Stimulated activated memory B cell treated with anti-CD40 and anti-IgM and Interleukin-4, amounts not matched to agents 10 μg/mL and 1 μg/mL and 100 μg/mL, for 72 hours (primary cell): ENCODE measurements around the gene MAP3K20.

ENCODE experiments used
- ATAC-seq: fragments of 150-1000 bp; cut with Tn5 transposase; 2 replicates; pipeline ENCODE4 v1.10.0; 2021
- H3K27ac Mint-ChIP-seq: one replicate; pipeline ENCODE4 v1.8.0; 2022; ENCODE audit warnings: mild to moderate bottlenecking, mixed read lengths
- H3K27me3 Mint-ChIP-seq: one replicate; pipeline ENCODE4 v1.8.0; 2022; ENCODE audit warnings: mixed read lengths
- H3K36me3 Mint-ChIP-seq: one replicate; pipeline ENCODE4 v1.8.0; 2022; ENCODE audit warnings: mixed read lengths
- H3K4me1 Mint-ChIP-seq: one replicate; pipeline ENCODE4 v1.8.0; 2022; ENCODE audit warnings: mixed read lengths
- H3K4me3 Mint-ChIP-seq: one replicate; pipeline ENCODE4 v1.8.0; 2022; ENCODE audit warnings: mild to moderate bottlenecking, moderate library complexity, mixed read lengths
- H3K9me3 Mint-ChIP-seq: one replicate; pipeline ENCODE4 v1.8.0; 2022; ENCODE audit warnings: mixed read lengths

MAP3K20 gene

GRCh38 chr2:173223871-173224270 lies 148.2 kb downstream of the MAP3K20 start:
- no peak for ATAC-seq
- H3K27me3 Mint-ChIP-seq = no peaks in the 10 kb centered on the region
- H3K9me3 Mint-ChIP-seq = no peaks in the 10 kb centered on the region
- H3K4me3 Mint-ChIP-seq = no peak overlapping the region
- no peaks in the 10 kb centered on the region for H3K4me1 Mint-ChIP-seq
- peaks cover 16% of the 10 kb centered on the region for H3K36me3 Mint-ChIP-seq
- no peak overlapping the region for H3K27ac Mint-ChIP-seq

GRCh38 chr2:173226899-173227698 lies 151.5 kb downstream of the MAP3K20 start:
- peaks cover 13% of the 10 kb centered on the region for H3K36me3 Mint-ChIP-seq
- no peaks in the 10 kb centered on the region for H3K9me3 Mint-ChIP-seq
- no peaks in the 10 kb centered on the region for H3K27me3 Mint-ChIP-seq

GRCh38 chr2:173229086-173229485 lies 153.4 kb downstream of the MAP3K20 start:
- ATAC-seq = no peak
- no peak overlapping the region for H3K4me3 Mint-ChIP-seq
- no peaks in the 10 kb centered on the region for H3K9me3 Mint-ChIP-seq
- H3K27me3 Mint-ChIP-seq = no peaks in the 10 kb centered on the region
- peaks cover 22% of the 10 kb centered on the region for H3K36me3 Mint-ChIP-seq
- H3K27ac Mint-ChIP-seq = no peak overlapping the region
- no peaks in the 10 kb centered on the region for H3K4me1 Mint-ChIP-seq

More at GRCh38 chr2:173226899-173227698, 151.5 kb downstream of the MAP3K20 start:
- Mint-ChIP-seq H3K27ac (no peak overlapping the region), H3K4me3 (no peak overlapping the region), H3K4me1 (no peaks in the 10 kb centered on the region)
- no peak for ATAC-seq

- Mint-ChIP-seq H3K27ac (no peak overlapping the region), H3K36me3 (peaks cover 32% of the 10 kb centered on the region), H3K4me3 (no peak overlapping the region), H3K27me3 (no peaks in the 10 kb centered on the region), H3K9me3 (no peaks in the 10 kb centered on the region), H3K4me1 (no peaks in the 10 kb centered on the region)
- no peak for ATAC-seq
Measured at GRCh38 chr2:173230181-173230580, 154.5 kb downstream of the MAP3K20 start.

GRCh38 chr2:173231042-173231441 lies 155.4 kb downstream of the MAP3K20 start:
- Mint-ChIP-seq H3K4me1 (no peaks in the 10 kb centered on the region), H3K9me3 (no peaks in the 10 kb centered on the region), H3K4me3 (no peak overlapping the region), H3K27ac (no peak overlapping the region), H3K36me3 (peaks cover 38% of the 10 kb centered on the region), H3K27me3 (no peaks in the 10 kb centered on the region)
- ATAC-seq = no peak

GRCh38 chr2:173231465-173231864 lies 155.8 kb downstream of the MAP3K20 start:
- H3K9me3 Mint-ChIP-seq = no peaks in the 10 kb centered on the region
- H3K27me3 Mint-ChIP-seq = no peaks in the 10 kb centered on the region
- H3K4me3 Mint-ChIP-seq = no peak overlapping the region
- no peaks in the 10 kb centered on the region for H3K4me1 Mint-ChIP-seq
- H3K27ac Mint-ChIP-seq = no peak overlapping the region
- H3K36me3 Mint-ChIP-seq = peaks cover 38% of the 10 kb centered on the region
- ATAC-seq = no peak

GRCh38 chr2:173232956-173233744 lies 157.5 kb downstream of the MAP3K20 start:
- no peak overlapping the region for H3K27ac Mint-ChIP-seq
- H3K36me3 Mint-ChIP-seq = peaks cover 35% of the 10 kb centered on the region
- H3K4me3 Mint-ChIP-seq = no peak overlapping the region
- ATAC-seq = no peak
- no peaks in the 10 kb centered on the region for H3K27me3 Mint-ChIP-seq
- no peaks in the 10 kb centered on the region for H3K4me1 Mint-ChIP-seq
- H3K9me3 Mint-ChIP-seq = no peaks in the 10 kb centered on the region

GRCh38 chr2:173235947-173236803 lies 160.5 kb downstream of the MAP3K20 start:
- H3K4me3 Mint-ChIP-seq = no peak overlapping the region
- no peaks in the 10 kb centered on the region for H3K4me1 Mint-ChIP-seq
- no peak overlapping the region for H3K27ac Mint-ChIP-seq
- H3K9me3 Mint-ChIP-seq = no peaks in the 10 kb centered on the region
- no peaks in the 10 kb centered on the region for H3K27me3 Mint-ChIP-seq
- ATAC-seq = peak; percentile 7
- peaks cover 37% of the 10 kb centered on the region for H3K36me3 Mint-ChIP-seq

GRCh38 chr2:173238385-173238784 lies 162.7 kb downstream of the MAP3K20 start:
- Mint-ChIP-seq H3K27ac (no peak overlapping the region), H3K27me3 (no peaks in the 10 kb centered on the region), H3K4me1 (no peaks in the 10 kb centered on the region), H3K4me3 (no peak overlapping the region), H3K36me3 (peaks cover 36% of the 10 kb centered on the region), H3K9me3 (no peaks in the 10 kb centered on the region)
- ATAC-seq = no peak

- Mint-ChIP-seq H3K36me3 (peaks cover 37% of the 10 kb centered on the region), H3K9me3 (no peaks in the 10 kb centered on the region), H3K4me1 (no peaks in the 10 kb centered on the region), H3K27ac (no peak overlapping the region), H3K4me3 (no peak overlapping the region), H3K27me3 (no peaks in the 10 kb centered on the region)
- no peak for ATAC-seq
Measured at GRCh38 chr2:173238831-173239230, 163.2 kb downstream of the MAP3K20 start.

GRCh38 chr2:173239644-173240043 lies 164.0 kb downstream of the MAP3K20 start:
- H3K36me3 Mint-ChIP-seq = peaks cover 33% of the 10 kb centered on the region
- no peak overlapping the region for H3K4me3 Mint-ChIP-seq
- no peaks in the 10 kb centered on the region for H3K4me1 Mint-ChIP-seq
- ATAC-seq = peak; percentile 87
- H3K9me3 Mint-ChIP-seq = no peaks in the 10 kb centered on the region
- H3K27me3 Mint-ChIP-seq = no peaks in the 10 kb centered on the region
- no peak overlapping the region for H3K27ac Mint-ChIP-seq

- Mint-ChIP-seq H3K27ac (no peak overlapping the region), H3K4me1 (no peaks in the 10 kb centered on the region), H3K4me3 (no peak overlapping the region), H3K36me3 (peaks cover 29% of the 10 kb centered on the region), H3K9me3 (no peaks in the 10 kb centered on the region), H3K27me3 (no peaks in the 10 kb centered on the region)
- ATAC-seq = no peak
Measured at GRCh38 chr2:173240083-173240482, 164.4 kb downstream of the MAP3K20 start.

GRCh38 chr2:173241643-173242042 lies 166.0 kb downstream of the MAP3K20 start:
- no peak for ATAC-seq
- no peaks in the 10 kb centered on the region for H3K9me3 Mint-ChIP-seq
- H3K4me1 Mint-ChIP-seq = no peaks in the 10 kb centered on the region
- H3K36me3 Mint-ChIP-seq = peaks cover 23% of the 10 kb centered on the region
- H3K4me3 Mint-ChIP-seq = no peak overlapping the region
- no peak overlapping the region for H3K27ac Mint-ChIP-seq
- no peaks in the 10 kb centered on the region for H3K27me3 Mint-ChIP-seq

GRCh38 chr2:173247156-173247555 lies 171.5 kb downstream of the MAP3K20 start:
- no peak overlapping the region for H3K4me3 Mint-ChIP-seq
- peaks cover 11% of the 10 kb centered on the region for H3K36me3 Mint-ChIP-seq
- H3K9me3 Mint-ChIP-seq = no peaks in the 10 kb centered on the region
- H3K4me1 Mint-ChIP-seq = no peaks in the 10 kb centered on the region
- H3K27me3 Mint-ChIP-seq = no peaks in the 10 kb centered on the region
- no peak for ATAC-seq
- H3K27ac Mint-ChIP-seq = no peak overlapping the region

GRCh38 chr2:173248381-173248780 lies 172.7 kb downstream of the MAP3K20 start:
- Mint-ChIP-seq H3K27ac (no peak overlapping the region), H3K4me1 (no peaks in the 10 kb centered on the region), H3K36me3 (peaks cover 5% of the 10 kb centered on the region), H3K9me3 (no peaks in the 10 kb centered on the region), H3K27me3 (no peaks in the 10 kb centered on the region), H3K4me3 (no peak overlapping the region)
- ATAC-seq = no peak
